Activated CD4-positive, CD25-positive, alpha-beta regulatory T cell (primary cell): Measurements from ENCODE around the gene TEC.
"Not testable (repeated sequence)": the region's sequence is repeated elsewhere in the genome, so short reads cannot be mapped to it uniquely, and the experiment has no call there.

ENCODE experiments used
- DNase-seq, 4 experiments: peaks; one replicate each; lab custom pipeline; 2025; lab: John Stamatoyannopoulos, UW

Gene TEC

DNA sequence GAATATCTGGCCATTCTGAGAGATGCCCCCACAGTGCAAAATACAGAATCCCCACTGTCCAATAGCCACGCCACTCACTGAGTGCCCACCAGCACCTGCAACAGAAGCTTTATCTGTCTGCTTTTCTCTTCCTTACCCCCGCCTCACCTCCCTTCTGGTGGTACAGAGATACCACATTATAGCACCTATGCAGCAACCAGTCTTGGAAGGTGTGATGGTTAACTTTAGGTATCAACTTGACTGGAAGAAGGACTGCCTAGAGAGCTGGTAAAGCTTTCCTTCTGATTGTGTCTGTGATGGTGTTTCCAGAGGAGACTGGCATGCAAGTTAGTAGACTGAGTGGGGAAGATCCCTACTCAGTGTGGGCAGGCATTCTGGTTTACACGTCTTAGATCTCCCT lies 73.8 kb downstream of the TEC start:
- no peak for DNase-seq

DNA sequence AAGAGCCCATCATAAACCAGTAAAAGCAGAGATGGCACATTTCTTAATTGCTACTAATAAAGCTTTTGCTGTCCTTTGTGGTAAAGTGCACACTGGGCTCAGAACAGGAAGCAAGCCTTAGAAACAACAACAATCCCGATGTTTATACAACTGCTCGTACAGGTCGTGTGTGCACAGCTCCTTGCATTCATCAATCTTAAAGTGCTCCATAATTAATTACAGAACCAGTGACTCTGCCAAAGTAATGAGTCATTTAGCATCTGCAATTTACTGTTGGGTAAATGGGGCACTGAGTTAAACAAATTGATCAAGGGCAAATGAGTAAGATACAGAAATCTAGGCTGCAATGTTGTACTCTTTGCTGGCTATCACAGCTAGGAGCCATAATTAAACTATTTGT lies 74.3 kb downstream of the TEC start:
- no peak for DNase-seq

DNA sequence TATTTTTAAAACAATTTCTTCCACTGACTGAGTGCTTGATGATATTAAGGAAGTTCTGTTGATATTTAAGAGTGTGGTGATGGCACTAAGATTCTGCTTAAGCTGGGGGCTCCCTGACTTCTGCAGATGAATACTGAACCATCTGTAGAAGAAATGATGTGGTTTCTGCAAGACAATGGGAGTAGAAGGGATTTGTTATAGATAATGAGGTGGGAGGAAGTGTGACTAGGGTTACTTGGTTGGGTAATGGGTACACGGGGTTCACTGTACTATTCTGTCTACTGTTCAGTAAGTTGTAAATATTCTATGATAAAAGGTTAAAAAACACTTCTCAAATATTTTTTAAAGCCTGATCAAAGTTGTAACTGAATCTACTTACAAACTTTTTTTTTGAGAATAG lies 74.7 kb downstream of the TEC start:
- DNase-seq, result no peak

DNA sequence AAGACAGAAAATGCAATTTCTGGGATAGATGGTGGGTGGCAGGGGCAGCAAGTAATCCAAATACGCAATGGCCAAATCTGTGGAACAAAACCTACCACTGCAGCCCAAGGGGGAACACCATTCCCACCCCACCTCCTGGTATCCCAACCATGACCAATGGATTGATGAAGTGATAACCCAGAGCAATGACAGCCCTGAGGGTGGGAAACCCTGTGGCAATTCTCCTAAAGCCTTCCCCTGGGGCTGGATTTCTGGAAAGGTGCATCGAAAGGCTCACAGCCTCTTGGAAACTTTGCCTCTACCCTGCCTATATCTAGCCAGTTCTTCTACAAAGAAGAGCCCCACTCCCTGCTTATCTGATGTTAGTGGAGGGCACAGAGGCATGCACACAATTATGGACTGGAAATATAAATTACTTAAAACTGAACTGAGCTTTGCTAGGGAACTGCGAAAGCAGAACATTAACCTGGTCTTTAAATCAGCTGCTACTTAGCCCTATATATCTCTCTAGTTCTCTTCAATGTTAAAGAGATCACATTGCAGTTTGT lies 75.6 kb downstream of the TEC start:
- DNase-seq, result no peak

DNA sequence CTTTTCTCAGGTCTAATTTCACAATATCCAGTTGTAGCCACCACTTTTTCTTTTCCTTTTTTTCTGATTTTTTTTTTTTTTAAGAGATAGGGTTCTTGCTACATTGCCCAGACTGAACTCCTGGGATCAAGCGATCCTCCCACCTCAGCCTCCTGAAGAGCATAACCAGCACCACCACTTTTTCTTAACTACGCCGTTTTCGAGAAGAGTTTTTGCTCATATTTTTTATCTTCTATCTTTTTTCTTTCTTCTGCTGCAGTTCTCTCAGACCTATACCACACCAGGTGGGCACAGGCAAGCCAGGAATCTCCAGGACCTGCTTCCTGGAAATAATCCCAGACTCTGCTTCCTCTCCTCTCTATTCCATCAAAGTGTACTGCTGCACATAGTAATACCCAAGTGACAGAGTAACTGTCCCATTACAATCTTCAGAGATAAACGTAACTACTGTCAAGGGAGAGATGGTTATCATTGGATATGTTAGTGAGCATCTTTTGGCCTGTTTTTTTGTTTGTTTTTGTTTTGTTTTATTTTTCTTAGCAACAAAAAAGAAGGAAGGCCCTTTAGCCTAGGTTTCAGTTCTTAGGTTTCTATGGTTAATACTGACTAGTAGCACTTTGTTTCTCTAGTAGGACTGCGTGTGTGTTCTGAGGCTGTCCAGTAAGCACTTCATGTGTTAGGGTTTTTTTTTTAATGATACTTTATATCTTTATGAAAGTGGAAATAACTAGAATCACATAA lies 76.4 kb downstream of the TEC start:
- DNase-seq, result no peak

DNA sequence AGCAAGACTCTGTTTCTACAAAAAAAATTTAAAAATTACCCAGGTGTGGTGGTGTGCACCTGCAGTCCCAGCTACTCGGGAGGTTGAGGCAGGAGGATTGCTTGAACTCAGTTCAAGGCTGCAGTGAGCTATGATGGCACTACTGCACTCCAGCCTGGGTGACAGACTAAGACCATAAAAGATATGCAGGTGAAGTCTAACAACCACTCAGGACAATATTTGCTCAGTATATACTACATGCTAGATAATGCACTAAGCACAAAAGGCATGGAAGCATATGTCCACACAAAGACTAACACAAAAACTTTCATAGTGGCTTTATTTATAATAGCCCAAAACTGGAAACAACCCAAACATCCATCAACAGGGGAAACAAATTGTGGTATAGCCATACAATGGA lies 77.9 kb downstream of the TEC start:
- no peak for DNase-seq

DNA sequence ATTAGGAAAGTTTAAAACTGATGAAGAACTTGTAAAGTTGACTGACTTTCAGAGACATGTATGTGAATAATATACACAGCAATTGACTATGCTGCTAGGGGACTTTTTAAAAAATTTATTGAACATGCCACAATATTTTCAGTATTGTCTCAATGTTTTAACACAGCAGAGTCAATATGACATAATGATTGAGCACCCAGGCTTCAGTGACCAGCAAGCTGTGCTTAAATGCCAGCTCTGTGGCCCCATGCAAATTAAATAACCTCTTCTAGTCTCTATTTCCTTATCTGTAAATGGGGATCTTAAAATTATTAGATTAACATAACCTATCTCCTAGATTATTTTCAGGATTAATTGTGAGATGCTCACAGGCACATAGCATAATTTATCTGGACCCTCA lies 78.8 kb downstream of the TEC start:
- no peak for DNase-seq

DNA sequence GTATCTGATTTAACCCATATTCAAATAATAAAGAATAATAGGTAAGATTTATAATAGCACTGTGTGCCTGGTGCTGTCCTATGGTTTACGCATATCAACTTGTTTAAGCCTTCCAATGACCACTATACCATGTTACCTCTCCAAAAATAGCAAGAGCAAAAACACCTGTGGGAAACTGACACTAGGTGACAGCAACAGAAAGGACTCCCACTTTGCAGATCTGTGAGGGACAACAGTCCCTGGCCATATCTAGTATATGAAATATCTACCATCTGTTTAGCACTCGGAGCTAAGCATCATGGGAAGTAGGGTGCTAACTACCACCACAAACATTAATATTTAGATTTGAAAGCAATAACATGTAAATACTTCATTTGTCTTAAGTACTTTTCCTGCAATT lies 79.9 kb downstream of the TEC start:
- DNase-seq, result no peak

DNA sequence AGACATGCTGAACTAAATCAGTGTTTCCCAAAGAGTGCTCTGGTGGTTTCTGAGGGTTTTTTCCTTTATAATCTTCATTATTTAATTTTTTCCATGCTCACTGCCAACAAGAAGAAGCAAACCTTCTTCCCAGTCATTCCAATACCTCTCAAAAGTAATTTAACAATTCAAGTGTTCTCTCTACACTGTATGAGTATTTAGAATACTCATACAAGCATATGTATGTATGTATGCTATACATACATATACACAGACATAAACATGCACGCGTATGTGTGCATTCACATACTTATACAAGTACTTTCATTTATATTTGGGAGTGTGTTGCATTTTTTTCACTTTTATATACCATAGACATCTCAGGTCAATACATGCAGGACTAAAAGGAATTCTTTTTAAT lies 81.2 kb downstream of the TEC start:
- no peak for DNase-seq

DNA sequence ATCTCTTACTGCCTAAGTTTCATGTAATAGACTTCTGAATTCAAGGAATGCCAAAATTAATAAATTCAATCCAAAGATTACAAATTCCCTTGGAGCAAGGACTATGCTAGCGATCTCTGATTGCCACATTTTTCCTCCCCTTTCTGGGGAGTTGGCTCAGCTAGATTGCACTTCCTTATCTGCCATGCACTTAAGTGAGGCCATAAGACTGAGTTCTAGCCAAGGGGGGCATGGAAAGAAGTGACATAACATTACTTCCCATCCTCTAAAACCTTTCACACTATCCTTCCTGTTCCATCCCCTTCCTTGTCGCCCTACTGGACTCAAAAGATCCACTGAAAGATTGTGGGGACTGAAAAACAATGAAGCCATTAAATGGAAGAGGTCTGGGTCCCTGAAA lies 81.8 kb downstream of the TEC start:
- no peak for DNase-seq

DNA sequence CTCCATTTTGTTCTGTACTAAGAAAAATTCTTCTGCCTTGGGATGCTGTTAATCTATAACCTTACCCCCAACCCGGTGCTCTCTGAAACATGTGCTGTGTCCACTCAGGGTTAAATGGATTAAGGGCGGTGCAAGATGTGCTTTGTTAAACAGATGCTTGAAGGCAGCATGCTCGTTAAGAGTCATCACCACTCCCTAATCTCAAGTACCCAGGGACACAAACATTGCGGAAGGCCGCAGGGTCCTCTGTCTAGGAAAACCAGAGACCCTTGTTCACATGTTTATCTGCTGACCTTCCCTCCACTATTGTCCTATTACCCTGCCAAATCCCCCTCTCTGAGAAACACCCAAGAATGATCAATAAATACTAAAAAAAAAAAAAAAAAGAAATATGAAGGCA lies 82.6 kb downstream of the TEC start:
- DNase-seq, result not testable (repeated sequence)

DNA sequence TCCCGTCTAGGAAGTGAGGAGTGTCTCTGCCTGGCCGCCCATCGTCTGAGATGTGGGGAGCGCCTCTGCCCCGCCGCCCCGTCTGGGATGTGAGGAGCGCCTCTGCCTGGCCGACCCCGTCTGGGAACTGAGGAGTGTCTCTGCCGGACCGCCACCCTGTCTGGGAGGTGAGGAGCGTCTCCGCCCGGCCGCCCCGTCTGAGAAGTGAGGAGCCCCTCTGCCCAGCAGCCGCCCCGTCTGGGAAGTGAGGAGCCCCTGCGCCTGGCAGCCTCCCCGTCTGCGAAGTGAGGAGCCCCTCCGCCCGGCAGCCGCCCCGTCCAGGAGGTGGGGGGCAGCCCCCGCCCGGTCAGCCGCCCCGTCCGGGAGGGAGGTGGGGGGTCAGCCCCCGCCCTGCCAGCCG lies 83.2 kb downstream of the TEC start:
- not testable (repeated sequence) for DNase-seq

DNA sequence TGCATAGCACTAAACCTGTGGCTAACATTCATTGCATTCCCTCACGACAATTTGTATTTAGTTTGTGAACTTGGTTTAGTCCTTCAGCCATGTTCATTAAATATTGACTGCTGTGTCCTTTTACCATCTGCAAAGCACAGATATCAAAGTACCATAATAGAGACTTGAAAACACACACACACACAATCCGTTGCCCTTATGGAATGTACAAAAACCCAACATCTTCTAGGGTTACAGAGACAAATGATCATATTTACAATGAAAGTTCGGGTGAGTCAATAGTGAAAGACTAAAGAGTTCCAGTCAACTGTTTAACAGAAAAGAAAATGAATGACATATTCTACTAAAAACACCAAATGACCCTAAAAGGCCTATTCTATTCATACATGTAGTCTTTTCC lies 84.8 kb downstream of the TEC start:
- DNase-seq, result no peak

DNA sequence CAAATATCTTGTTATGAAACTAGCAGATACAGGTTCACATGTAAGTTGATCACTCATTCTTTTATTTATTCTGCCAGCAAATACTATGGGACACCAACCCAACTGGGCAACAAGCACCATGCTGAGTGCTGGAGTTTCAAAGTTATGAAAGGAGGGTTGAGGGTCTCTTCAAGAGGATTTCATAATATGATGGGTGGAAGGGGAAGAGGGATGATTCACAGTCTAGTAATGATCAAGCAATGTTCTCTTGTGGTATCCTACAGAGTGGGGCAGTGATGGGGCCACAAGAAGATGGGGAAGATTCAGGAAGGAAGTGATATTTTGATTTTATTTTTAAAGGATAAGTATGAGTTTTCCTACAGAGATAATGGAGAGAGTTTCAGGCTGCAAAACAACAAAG lies 89.4 kb downstream of the TEC start:
- DNase-seq, result no peak

DNA sequence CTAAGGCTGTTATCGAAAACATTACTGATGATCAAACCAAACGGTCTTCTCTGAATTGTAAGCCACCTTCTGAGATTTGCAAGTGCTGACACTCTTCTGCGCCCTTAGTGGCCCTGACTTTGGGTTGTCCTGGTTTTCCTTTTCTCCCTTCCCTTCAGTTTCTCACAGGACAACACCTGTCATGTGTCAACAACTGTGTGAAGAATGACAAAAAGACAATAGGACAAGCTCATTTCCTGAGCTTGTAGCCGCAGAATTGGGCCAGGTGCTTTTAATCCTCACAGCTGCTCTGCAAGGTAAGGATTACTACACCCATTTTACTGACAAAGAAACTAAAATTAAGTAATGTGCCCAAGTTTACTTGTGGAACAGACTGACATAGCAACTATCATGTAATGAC lies 90.7 kb downstream of the TEC start:
- DNase-seq, result no peak

DNA sequence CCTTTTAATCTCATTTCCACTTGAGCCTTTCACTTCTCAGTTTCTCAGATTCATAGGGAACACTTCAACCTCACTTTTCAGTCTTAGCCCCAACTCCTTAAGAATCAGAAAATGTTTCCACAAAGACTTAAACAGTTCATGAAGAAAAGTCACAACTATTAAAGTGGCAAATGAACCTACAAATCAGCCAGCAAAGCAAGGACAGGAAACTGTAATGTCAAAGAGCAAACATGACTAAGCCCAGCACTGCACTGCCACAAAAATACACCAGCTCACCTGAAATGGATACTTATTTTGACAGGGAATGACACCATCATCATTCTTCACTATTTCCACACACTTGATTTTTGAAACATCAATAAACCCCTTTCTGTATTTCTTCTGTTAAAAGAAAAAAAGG lies 93.8 kb downstream of the TEC start:
- no peak for DNase-seq

DNA sequence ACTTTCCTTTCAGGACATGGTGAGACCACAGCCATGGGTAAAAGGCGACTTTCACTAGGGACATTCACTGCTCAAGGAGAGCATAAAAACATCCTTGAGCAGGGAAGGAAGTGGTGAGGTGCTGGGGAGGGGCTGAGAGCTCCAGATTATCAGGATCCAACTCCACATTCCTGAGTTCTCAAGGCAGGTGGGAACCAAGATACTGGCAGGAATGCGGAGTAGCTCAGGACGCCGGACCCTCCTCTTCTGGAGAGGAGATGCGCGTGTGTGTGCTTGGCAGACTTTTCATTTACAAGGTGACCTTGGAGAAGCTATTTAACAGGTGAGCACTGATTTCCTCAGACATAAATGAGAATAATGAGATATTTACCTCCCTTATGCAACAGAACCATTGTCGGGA lies 94.3 kb downstream of the TEC start:
- DNase-seq, result no peak

DNA sequence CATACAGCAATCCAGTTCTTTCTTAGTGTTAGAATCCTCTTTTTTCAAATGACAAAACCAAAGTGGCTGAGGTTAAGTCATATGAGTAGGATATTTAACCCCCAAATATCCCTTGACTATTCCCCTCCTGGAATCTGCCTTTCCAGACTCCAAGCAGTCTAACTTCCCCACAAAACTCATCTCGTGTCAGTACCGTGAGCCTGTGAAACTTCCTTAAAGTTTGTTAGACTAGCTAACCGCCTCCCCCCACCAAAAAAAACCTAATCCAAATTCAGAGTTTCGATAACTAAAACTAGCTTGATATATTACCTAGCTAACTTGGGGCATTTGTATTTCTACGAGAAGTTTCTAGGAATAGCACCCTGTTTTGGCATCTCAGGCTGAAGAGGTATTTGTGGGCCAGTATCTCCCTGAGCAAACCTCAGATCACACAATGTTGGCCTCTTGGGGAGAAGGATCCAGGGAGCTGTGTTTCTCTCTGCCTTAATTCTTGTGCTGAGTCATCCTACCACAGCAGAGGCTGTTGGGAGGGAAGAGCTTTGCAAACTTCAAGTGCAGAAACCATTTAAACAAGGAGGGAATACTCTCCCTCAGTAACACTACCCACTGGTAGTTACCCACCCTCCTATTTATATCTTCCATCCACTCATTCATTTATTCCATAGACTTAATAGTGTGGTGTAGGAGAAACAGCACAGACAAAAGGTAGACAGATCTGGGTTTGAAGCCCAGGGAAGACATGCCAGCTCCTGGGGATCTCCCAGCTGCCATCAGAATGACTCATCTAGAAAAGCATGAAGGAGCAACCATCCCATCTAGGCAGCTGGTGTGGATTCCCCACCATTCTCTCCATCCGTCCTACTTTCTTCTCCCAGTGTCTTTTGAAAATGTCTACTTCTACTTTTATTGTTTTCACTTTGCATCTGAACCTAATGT lies 96.3 kb downstream of the TEC start:
- no peak for DNase-seq

DNA sequence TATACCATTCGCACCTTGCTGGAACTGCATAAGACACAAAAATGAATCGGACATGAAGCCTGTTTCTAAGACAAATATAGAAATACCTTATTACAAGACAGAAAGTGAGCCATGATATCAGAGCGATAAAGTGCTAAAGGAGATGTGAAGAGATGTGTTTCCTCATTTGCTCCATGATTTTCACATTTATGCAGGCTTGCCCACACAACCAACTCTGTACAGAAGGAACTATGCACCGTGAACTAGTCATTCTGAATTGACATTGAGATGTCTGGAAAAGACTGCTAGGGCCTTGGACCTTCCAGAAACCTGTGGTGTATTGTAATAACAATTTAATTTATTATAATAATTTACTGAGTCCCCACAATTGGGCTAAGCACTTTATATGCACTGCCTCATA lies 97.0 kb downstream of the TEC start:
- no peak for DNase-seq

DNA sequence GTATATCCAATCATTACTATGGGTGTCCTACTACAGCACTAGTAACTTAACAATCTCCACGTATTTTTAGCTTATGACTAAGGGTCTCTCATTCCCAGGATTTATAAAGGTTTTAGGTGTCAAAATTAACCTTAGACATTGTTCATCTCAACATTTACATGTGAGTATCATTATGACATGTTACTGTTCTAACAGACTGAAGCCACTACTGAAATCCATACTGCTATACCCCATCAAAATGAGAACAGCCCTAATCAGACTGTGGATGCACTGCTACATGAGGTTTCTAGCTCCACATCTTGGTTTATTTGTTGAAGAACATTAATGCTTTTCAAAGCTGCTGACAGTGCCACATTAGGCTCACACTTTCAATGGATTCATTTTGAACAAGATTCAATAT lies 100.0 kb downstream of the TEC start:
- no peak for DNase-seq

DNA sequence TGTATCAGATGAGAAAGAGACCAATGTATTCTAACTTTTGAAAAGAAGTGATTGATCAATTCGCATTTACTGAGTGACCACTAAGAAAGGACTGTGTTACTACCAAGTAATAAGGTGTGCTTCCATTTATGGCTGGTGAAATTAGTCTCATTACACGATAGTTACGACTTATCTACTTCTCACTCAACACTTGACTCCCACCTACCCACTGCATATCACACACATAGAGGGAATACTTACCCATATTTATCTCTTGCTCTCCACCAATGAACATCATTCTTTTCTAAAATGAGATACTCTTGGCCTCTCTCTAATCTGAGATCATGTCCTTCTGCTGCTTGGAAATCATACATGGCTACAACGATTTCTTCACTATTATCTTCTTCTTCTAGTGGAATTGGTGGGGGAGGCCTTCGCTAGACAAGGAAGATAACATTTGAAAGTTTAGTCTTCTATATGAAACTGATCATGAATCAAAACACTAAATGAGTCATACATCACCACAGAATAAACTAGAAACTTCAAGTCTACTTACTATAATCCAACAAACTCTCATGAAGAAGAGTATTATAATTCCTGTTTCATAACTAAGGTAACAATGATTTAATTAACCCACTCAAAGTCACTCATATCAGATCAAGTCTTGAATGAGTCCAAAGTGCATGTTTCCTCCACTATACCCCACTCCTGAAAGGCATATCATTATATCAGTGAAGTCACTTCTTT lies 101.9 kb downstream of the TEC start:
- no peak for DNase-seq

DNA sequence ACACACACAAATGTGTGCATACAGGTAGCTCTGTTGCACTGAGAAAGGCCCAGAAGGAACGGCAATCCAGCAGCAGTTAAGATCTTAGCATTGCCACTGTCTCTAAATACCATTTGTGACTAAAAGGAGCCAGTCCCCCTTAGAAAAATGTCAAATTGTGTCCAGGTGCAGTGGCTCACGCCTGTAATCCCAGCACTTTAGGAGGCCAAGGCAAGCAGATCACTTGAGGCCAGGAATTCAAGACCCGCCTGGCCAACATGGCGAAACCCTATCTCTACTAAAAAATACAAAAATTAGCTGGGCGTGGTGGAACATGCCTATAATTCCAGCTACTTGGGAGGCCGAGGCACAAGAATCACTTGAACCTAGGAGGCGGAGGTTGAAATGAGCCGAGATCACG lies 105.1 kb downstream of the TEC start:
- not testable (repeated sequence) for DNase-seq

DNA sequence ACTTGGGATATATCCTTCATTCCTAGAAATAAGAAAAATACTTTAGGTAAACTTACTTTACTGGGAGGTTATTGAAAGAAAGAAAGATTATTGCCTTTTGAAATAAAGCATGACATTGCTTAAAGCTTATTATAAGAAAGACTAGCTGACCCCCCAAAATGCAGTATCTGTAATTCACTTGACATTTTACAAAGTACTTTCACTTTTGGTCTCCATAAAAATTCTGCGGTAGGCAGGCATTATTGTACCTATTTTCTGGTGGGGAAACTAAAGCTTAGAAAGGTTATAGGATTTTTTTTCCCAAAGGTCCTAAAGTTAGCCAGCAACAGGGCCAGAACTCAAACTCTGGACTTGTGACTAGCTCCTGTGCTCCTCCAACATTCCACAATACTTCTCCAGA lies 105.9 kb downstream of the TEC start:
- DNase-seq, result no peak
